OCI-M2 (cell line): ENCODE data around the gene ADGRB3.
"Not testable (repeated sequence)": the region's sequence is repeated elsewhere in the genome, so short reads cannot be mapped to it uniquely, and the experiment has no call there.

ENCODE experiments used
- DNase-seq: peaks from one replicate; lab custom pipeline; 2025; ENCODE audit not compliant: unreplicated experiment; lab: John Stamatoyannopoulos, UW

ADGRB3 gene

DNA sequence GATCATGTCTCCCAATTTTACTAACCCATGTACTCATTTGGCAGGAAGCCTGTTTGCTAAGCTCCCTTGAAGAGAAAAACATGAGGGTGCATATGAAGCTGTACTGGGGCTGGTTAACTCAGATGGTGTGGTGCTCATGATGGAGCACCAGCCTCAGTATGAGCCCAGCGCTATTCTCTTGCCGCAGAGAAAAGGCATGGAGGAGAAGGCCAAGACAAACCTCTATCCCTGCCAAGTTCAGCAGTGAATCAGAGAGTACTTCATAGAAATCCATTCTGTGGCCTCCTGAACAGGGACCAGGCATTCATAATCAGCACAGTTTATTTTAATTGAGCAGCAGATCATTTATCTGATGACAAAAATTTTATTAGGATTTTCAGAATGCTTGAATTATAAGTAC is 763.6 kb downstream of the ADGRB3 start:
- DNase-seq = no peak

DNA sequence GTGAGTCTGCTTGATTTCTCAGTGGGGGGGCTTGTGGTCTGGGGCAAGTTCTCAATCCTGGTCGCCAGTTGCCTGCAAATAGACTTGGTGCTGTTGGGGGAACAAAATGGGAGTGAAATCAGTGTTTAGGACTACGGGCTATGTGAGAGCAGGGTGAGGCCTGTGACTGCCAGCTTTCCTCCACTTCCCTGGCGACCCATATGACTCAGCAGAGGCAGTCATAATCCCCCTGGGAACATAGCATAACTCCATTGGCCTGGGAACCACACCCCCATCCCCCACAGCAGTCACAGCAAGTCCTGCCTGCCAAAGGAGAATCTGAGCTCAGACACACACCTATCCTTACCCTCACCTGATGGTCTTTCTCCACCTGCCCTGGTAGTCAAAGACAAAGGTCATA is 773.8 kb downstream of the ADGRB3 start:
- no peak for DNase-seq

GRCh38 chr6:69416776-69417175 is 781.7 kb downstream of the ADGRB3 start:
- no peak for DNase-seq

DNA sequence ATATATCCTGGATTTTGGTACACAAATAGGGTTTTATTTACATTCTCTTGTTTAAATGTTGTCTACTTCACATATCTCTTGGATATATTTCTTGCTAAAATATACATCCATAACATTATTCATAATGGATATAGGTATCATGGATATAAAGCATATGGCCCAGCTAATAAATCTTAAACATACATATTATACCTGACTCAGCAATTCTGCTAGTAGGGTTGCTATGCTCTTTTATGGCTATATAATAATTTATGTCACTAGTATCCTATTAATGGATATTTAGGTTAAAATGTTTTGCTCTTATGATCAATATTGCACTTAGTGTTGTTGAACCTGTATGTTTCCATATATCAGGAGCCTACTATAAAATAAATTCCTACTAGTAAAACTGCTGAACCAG is 786.2 kb downstream of the ADGRB3 start:
- no peak for DNase-seq

- DNase-seq = no peak
Observed at GRCh38 chr6:69422020-69422419, 786.9 kb downstream of the ADGRB3 start.

GRCh38 chr6:69422475-69422874 is 787.4 kb downstream of the ADGRB3 start:
- DNase-seq = no peak

GRCh38 chr6:69423785-69424184 is 788.7 kb downstream of the ADGRB3 start:
- DNase-seq = no peak

GRCh38 chr6:69424581-69424980 is 789.5 kb downstream of the ADGRB3 start:
- no peak for DNase-seq

DNA sequence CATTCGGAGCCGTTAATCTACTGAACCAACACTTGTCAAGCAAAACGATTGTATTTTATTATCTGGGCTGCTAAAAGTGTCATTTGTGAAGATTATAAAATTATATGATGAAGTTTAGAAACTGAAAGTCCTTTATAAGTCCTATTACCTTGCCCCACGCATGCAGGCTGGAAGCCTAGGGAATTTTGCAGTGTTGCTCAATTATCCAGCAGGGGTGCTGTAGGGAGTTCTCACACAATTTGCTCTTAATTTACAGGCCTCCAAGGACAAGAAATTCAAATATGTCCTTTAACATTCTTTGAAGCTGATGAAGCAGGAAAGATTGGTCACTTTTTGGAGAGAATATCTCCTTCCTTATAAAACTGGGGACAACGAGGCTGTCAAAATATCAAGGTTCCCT is 792.8 kb downstream of the ADGRB3 start:
- DNase-seq = no peak

DNA sequence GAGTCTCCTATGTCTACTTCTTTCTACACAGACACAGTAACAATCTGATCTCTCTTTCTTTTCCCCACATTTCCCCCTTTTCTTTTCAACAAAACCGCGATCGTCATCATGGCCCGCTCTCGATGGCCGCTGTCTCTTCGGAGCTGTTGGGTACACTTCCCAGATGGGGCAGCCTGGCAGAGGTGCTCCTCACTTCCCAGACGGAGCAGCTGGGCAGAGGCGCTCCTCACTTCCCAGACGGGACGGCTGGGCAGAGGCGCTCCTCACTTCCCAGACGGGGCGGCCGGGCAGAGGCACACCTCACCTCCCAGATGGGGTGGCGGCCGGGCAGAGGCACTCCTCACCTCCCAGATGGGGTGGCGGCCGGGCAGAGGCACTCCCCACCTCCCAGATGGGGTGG is 797.1 kb downstream of the ADGRB3 start:
- not testable (repeated sequence) for DNase-seq

GRCh38 chr6:69433116-69433515 is 798.0 kb downstream of the ADGRB3 start:
- DNase-seq = not testable (repeated sequence)

DNA sequence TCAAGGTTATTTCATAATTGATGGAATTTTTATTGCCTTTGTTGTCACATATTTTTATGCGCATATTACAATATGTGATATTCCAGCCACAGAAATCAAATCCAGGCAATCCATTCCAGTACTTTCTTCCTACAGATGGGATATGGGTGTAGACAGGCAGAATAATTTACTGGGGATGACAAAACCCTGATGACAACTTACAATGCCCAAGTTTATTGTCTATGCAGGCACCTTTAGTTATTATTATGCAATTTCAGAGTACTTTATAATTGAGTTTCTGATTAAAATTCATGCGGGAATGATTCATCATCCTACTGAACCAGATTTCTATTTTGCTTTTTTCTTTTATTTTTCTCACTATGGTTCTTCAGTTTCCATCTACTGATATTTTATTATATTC is 803.0 kb downstream of the ADGRB3 start:
- DNase-seq = no peak
